NCI-H2171 treated with DMSO at 0.1 percent for 48 hours (cell line): ENCODE data around the gene FAM151B.

Source experiments
- DNase-seq: peaks from one replicate; lab custom pipeline; 2025; lab: John Stamatoyannopoulos, UW

FAM151B gene

GRCh38 chr5:80590766-80591165, 102.9 kb downstream of the FAM151B start:
- DNase-seq, result no peak

DNA sequence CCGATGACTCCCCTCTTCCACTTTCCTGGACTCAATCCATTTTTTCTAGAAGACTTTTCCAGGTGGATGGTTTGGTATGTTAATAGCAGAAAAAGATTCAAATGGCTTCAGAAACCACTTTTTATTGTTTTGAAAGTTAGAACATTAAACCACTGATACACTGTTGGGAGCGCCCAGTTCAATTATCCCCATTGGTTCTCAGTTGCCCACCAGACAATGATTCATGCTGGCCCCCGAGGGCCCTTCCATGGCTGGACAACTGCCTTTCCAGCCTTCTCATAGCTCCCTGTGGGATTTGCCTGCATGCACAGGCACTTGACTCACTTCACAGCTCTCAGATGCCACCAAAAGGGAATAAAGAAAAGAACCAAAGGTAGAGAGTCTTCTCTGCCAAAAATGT, 103.5 kb downstream of the FAM151B start:
- DNase-seq, result no peak

DNA sequence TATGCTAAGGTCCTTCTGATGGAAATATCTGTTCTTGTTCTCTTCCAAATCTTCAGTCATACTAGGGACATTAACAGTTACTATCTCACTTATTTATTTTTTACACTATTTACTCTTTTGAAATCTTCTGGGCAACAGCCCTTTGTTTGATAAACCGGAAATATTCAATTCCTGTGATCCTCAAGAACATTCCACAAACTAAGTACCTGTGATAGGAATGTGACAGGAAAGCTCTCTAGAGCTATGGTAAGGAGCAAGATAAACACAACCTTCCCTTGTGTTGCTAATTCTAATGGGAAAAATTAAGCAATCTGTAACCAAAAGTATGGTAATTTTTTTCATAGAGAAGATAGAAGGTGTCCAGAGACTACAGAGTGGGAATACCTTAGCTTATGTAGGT, 104.2 kb downstream of the FAM151B start:
- DNase-seq, result no peak
